HAP-1 (cell line): ENCODE data around the gene FBLN1.
A peak's percentile ranks its signal among the peaks of the same experiment; 100 is the strongest.

Experiments used
- DNase-seq, 2 experiments: peaks; one replicate each; pipeline ENCODE4 v3.0.0-alpha.2; 2016 to 2020; ENCODE audit warnings: low spot score in 2 of 2
- H3K27me3 ChIP-seq: fragments of 250-450 bp; sonication (Bioruptor Pico); 2 replicates; pipeline ENCODE4 v1.5.1; 2020; ENCODE audit warnings: low read depth, mild to moderate bottlenecking, moderate library complexity
- H3K36me3 ChIP-seq: fragments of 250-450 bp; sonication (Bioruptor Pico); replicated peaks from 2 replicates; pipeline ENCODE4 v1.5.1; 2020; ENCODE audit warnings: mild to moderate bottlenecking
- H3K4me1 ChIP-seq: fragments of 250-450 bp; sonication (Bioruptor Pico); 2 replicates; pipeline ENCODE4 v1.5.1; 2020; ENCODE audit warnings: mild to moderate bottlenecking
- H3K4me3 ChIP-seq: fragments of 250-450 bp; sonication (Bioruptor Pico); 2 replicates; pipeline ENCODE4 v1.5.1; 2020; ENCODE audit warnings: mild to moderate bottlenecking, moderate library complexity
- H3K9me3 ChIP-seq: fragments of 250-450 bp; sonication (Bioruptor Pico); 2 replicates; pipeline ENCODE4 v1.5.1; 2020; ENCODE audit warnings: mild to moderate bottlenecking, moderate library complexity
- in situ Hi-C: fragments of 300-500 bp; cut with MboI; formaldehyde crosslinking; loops from 3 replicates; pipeline ENCODE4 v1.14.3; 2020; ENCODE audit warnings: low sequenced_read_pairs, inconsistent platforms, mixed read lengths

Gene FBLN1

DNA sequence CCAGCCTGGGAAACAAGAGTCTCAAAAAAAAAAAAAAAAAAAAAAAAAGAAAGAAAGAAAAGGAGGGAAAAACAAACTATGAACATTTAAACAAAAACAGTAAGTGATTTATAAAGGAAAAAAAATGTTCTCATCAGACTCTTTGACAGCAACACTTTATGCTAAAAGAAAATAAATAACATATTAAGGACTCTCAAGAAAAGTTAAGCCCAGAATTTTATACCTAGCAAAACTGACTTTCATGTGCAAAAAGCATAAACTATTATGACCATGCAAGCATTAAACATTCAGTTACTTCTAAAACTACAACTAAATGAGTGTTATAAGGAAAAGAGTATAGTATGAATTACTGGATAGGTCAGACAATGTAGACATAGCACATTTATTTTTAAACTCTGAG lies 68.4 kb downstream of the FBLN1 start:
- DNase-seq, result no peak
- H3K4me1 ChIP-seq, result no peaks in the 10 kb centered on the region
- H3K9me3 ChIP-seq, result peaks cover 4% of the 10 kb centered on the region; the same call in 1 of the 2 replicates
- H3K27me3 ChIP-seq, result no peaks in the 10 kb centered on the region
- in situ Hi-C loops, result loop anchor here (10.0 kb wide), 1 partner anchor 544 kb away; no protein-coding TSS in a partner anchor
- no peaks in the 10 kb centered on the region for H3K36me3 ChIP-seq
- H3K4me3 ChIP-seq, result no peak overlapping the region

- Histone ChIP-seq H3K36me3 (no peaks in the 10 kb centered on the region), H3K4me1 (no peaks in the 10 kb centered on the region), H3K9me3 (peaks cover 4% of the 10 kb centered on the region; the same call in 1 of the 2 replicates), H3K4me3 (no peak overlapping the region), H3K27me3 (no peaks in the 10 kb centered on the region)
- no peak for DNase-seq
- in situ Hi-C loops, result loop anchor here (10.0 kb wide), 1 partner anchor 542 kb away; no protein-coding TSS in a partner anchor
Observed at GRCh38 chr22:45572444-45572843, 69.8 kb downstream of the FBLN1 start.

DNA sequence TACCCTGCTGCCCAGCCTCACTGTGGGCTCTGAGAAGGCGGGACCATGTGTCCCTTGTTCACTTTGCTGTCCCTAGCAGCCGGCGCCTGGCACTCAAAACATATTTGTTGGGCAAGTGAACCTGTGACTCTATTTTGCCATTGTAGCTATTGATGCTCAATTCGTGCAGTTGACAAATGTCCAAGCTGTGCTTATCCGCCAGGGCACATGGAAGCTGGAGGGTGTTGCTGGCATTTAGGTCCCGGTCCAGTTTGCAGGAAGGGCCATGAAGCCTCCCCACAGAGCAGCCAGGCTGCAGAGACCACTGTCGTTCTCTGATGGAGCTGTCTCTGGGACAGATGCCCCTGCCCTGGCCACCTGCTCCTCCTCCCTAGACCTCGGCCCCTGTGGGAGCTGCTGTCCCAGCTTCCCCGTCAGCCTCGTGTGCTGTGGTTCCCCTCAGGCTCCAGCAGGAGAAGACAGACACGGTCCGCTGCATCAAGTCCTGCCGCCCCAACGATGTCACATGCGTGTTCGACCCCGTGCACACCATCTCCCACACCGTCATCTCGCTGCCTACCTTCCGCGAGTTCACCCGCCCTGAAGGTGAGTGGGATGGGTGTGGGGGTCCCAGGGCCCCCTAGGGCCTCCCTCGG lies 71.5 kb downstream of the FBLN1 start:
- Histone ChIP-seq H3K27me3 (no peaks in the 10 kb centered on the region), H3K36me3 (no peaks in the 10 kb centered on the region), H3K9me3 (peaks cover 4% of the 10 kb centered on the region; the same call in 1 of the 2 replicates), H3K4me3 (no peak overlapping the region), H3K4me1 (no peaks in the 10 kb centered on the region)
- in situ Hi-C loops, result loop anchor here (10.0 kb wide), 1 partner anchor 541 kb away; no protein-coding TSS in a partner anchor
- no peak for DNase-seq

DNA sequence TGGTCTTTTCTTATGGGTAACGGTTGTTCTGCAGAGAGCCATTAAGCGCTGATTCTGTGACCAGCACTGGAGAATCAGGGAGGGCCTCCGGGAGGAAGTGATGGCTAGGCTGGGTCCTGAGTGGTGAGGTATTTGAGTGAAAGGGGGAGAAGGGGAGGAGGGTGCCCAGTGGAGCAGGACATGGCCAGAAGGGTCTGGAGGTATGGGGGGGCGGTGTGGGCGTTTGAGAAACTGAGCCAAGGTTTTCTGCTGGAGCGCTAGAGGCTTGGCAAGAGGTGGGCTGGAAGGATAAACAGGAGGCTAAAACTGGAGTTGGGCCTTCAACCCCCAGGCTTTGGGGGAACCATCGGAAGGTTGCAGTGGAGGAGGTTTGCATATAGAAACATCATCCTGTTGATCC lies 72.5 kb downstream of the FBLN1 start:
- no peaks in the 10 kb centered on the region for H3K4me1 ChIP-seq
- no peak overlapping the region for H3K4me3 ChIP-seq
- no peak for DNase-seq
- peaks cover 4% of the 10 kb centered on the region; the same call in 1 of the 2 replicates for H3K9me3 ChIP-seq
- in situ Hi-C loops, result loop anchor here (10.0 kb wide), 1 partner anchor 540 kb away; no protein-coding TSS in a partner anchor
- H3K27me3 ChIP-seq, result no peaks in the 10 kb centered on the region
- H3K36me3 ChIP-seq, result no peaks in the 10 kb centered on the region

DNA sequence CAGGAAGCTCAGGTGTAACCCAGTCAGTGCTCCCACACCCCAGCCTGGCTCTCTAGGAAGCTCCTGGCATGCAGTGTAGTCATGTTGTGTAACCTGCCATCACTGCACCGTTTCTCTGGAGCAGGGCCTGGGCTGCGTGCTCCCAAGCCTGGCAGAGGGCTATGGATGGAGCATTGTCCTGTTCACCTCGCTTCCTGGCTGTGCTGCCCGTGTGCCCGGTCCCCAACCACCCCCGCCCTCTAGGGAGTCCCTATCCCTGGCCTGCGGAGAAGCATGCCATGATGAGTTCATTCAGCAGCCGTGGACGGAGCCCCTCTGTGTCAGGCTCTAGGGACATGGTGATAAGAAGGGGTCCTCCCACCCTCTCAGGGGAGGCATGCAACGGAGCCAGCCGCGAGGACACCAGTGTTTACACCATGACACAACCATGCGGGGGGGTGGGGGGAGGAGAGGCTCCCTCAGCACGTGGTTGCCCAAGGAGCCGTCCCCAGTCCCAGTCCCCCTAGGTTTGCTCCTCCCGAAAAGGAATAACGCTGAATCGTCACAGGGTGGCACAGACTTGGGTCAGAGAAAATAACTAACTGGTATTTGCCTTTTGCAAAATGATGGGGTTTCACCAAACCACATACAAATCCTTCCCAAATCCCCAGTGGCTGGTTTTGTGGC lies 73.1 kb downstream of the FBLN1 start:
- H3K36me3 ChIP-seq, result no peaks in the 10 kb centered on the region
- peaks cover under 1% of the 10 kb centered on the region; the same call in 1 of the 2 replicates for H3K9me3 ChIP-seq
- H3K4me3 ChIP-seq, result no peak overlapping the region
- no peak for DNase-seq
- in situ Hi-C loops, result loop anchor here (10.0 kb wide), 1 partner anchor 539 kb away; no protein-coding TSS in a partner anchor
- H3K4me1 ChIP-seq, result no peaks in the 10 kb centered on the region
- no peaks in the 10 kb centered on the region for H3K27me3 ChIP-seq

- no peak for DNase-seq
- no peaks in the 10 kb centered on the region for H3K27me3 ChIP-seq
- no peaks in the 10 kb centered on the region for H3K4me1 ChIP-seq
- no peak overlapping the region for H3K4me3 ChIP-seq
- in situ Hi-C loops, result loop anchor here (10.0 kb wide), 1 partner anchor 539 kb away; no protein-coding TSS in a partner anchor
- H3K9me3 ChIP-seq, result no peaks in the 10 kb centered on the region
- H3K36me3 ChIP-seq, result no peaks in the 10 kb centered on the region
Observed at GRCh38 chr22:45576273-45576625, 73.6 kb downstream of the FBLN1 start.

GRCh38 chr22:45576730-45577464 lies 74.2 kb downstream of the FBLN1 start:
- DNase-seq, result no peak
- H3K4me1 ChIP-seq, result no peaks in the 10 kb centered on the region
- no peaks in the 10 kb centered on the region for H3K27me3 ChIP-seq
- H3K9me3 ChIP-seq, result no peaks in the 10 kb centered on the region
- H3K36me3 ChIP-seq, result no peaks in the 10 kb centered on the region
- in situ Hi-C loops, result loop anchor here (10.0 kb wide), 1 partner anchor 538 kb away; no protein-coding TSS in a partner anchor
- H3K4me3 ChIP-seq, result no peak overlapping the region

- no peaks in the 10 kb centered on the region for H3K36me3 ChIP-seq
- no peak overlapping the region for H3K4me3 ChIP-seq
- no peaks in the 10 kb centered on the region for H3K9me3 ChIP-seq
- in situ Hi-C loops, result loop anchor here (10.0 kb wide), 1 partner anchor 537 kb away; no protein-coding TSS in a partner anchor
- no peaks in the 10 kb centered on the region for H3K4me1 ChIP-seq
- H3K27me3 ChIP-seq, result no peaks in the 10 kb centered on the region
- DNase-seq, result peak; percentile 66 to 92
Observed at GRCh38 chr22:45577746-45578523, 75.3 kb downstream of the FBLN1 start.

DNA sequence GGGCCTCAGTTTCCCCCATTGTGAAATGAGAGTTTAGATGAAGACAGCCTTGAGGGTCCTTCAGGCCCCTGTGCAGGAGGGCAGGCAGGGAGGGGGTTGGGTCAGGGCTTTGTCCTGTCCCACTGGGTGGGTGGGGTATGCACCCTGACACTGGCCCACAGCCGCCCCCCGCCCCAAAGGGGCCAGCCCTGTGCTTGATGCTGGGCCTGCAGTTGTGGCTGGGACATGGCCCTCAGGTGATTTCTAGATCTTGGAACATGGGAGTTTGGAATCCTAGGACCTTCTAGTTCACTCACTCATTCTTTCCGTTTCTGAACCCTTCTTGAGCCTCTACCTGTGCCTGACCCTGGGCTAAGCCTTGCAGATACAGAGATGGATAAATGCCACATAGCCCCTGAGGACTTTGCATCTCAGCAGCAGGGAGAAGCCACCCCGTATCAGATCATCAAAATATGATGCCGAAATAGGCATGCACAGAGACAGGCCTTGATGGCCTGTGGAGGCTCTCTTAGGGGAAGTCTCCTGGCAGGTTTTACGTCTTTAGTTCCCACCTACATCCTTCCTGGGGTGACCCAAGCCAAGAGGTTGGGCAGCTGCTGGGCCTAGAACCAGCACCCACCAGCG lies 76.0 kb downstream of the FBLN1 start:
- Histone ChIP-seq H3K9me3 (no peaks in the 10 kb centered on the region), H3K27me3 (no peaks in the 10 kb centered on the region), H3K4me1 (no peaks in the 10 kb centered on the region), H3K4me3 (no peak overlapping the region), H3K36me3 (no peaks in the 10 kb centered on the region)
- DNase-seq, result no peak
- in situ Hi-C loops, result loop anchor here (10.0 kb wide), 1 partner anchor 536 kb away; no protein-coding TSS in a partner anchor

- Histone ChIP-seq H3K9me3 (no peaks in the 10 kb centered on the region), H3K27me3 (no peaks in the 10 kb centered on the region), H3K4me3 (no peak overlapping the region), H3K36me3 (no peaks in the 10 kb centered on the region), H3K4me1 (no peaks in the 10 kb centered on the region)
- DNase-seq, result no peak
- in situ Hi-C loops, result loop anchor here (10.0 kb wide), 1 partner anchor 535 kb away; no protein-coding TSS in a partner anchor
Observed at GRCh38 chr22:45579306-45579705, 76.6 kb downstream of the FBLN1 start.

- no peak for DNase-seq
- no peak overlapping the region for H3K4me3 ChIP-seq
- no peaks in the 10 kb centered on the region for H3K27me3 ChIP-seq
- no peaks in the 10 kb centered on the region for H3K9me3 ChIP-seq
- in situ Hi-C loops, result loop anchor here (10.0 kb wide), 2 partner anchors 385 to 535 kb away; no protein-coding TSS in a partner anchor
- no peaks in the 10 kb centered on the region for H3K36me3 ChIP-seq
- no peaks in the 10 kb centered on the region for H3K4me1 ChIP-seq
Observed at GRCh38 chr22:45579806-45580725, 77.4 kb downstream of the FBLN1 start.
